H7 (cell line): ENCODE data around the gene URB1. TPM values are rescaled to one million over a fixed set of nuclear protein-coding genes. Genes with fewer than 3 reads are reported as not detected.
"Not testable (repeated sequence)": the region's sequence is repeated elsewhere in the genome, so short reads cannot be mapped to it uniquely, and the experiment has no call there.

Experiments used
- DNase-seq: peaks from one replicate; pipeline ENCODE4 v3.0.0; 2012
- H3K27me3 ChIP-seq: 2 replicates; pipeline ENCODE4 v1.6.0; 2011; ENCODE audit warnings: mild to moderate bottlenecking, low read length; ENCODE audit not compliant: control insufficient read depth, insufficient read depth
- H3K36me3 ChIP-seq: replicated peaks from 2 replicates; pipeline ENCODE4 v1.5.1; 2011; ENCODE audit warnings: low read length; ENCODE audit not compliant: control insufficient read depth, insufficient read depth
- H3K4me3 ChIP-seq: 2 replicates; pipeline ENCODE4 v1.5.1; 2011; ENCODE audit warnings: low read depth, mild to moderate bottlenecking, control low read depth, low read length, moderate library complexity; ENCODE audit not compliant: insufficient read depth
- total RNA-seq: library from RNA; depleted of rRNA; stranded (reverse); fragments of >200 nt; shearing (Covaris generic); gene quantifications from 2 replicates; pipeline ENCODE4 v1.2.3, GENCODE V29; 2014

Gene URB1
- total RNA-seq, 1 experiment from 2014 or later, result 23.3 TPM

DNA sequence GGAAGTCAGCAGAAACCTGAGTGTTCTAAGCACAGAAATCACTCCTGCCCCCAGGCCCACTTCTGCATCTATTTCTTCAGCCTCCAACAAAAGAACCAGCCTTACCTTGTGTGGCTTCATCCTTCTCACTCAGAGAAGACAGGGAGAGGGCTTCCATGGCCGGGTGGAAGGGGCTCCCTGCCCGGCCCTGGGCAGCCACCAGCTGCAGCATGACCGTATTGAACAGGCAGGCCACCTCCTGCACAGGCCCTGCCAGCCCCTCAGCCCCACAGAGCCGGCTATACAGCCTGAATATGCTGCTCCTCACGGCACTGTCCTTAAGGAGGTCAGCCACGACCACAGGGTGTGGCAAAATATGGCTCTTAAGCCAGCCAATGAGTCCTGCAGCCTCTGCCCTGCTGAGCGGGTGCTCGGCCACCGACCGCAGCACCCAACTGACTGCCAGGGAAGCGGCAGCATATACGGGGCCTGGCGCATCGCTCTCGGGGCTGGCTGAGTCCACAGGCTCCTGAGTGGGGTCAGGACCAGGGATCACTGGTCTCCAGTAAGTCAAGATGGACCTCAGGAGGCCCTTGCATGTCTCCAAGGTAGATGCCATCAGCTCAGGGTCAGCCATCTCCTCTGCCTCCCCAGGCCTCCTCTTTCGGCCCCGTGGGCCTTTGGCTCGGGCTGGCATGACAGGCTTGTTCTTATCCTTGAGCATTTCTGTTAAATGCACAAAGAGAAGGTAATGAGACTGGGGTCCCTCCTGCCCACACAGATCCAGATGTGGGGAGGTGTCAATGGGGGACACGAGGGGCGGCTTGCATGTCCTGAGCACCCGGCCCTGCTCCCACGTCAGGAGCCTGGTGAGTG is 76.2 kb downstream of the URB1 start:
- H3K36me3 ChIP-seq, result peaks cover 51% of the 10 kb centered on the region
- H3K27me3 ChIP-seq, result no peaks in the 10 kb centered on the region
- H3K4me3 ChIP-seq, result no peak overlapping the region
- no peak for DNase-seq

- Histone ChIP-seq H3K36me3 (peaks cover 44% of the 10 kb centered on the region), H3K4me3 (no peak overlapping the region), H3K27me3 (no peaks in the 10 kb centered on the region)
- no peak for DNase-seq
Observed at GRCh38 chr21:32315511-32316281, 77.1 kb downstream of the URB1 start.

GRCh38 chr21:32314806-32315205 is 78.0 kb downstream of the URB1 start:
- no peak for DNase-seq
- Histone ChIP-seq H3K36me3 (peaks cover 37% of the 10 kb centered on the region), H3K27me3 (no peaks in the 10 kb centered on the region), H3K4me3 (no peak overlapping the region)

- peaks cover 28% of the 10 kb centered on the region for H3K36me3 ChIP-seq
- H3K27me3 ChIP-seq, result no peaks in the 10 kb centered on the region
- DNase-seq, result no peak
Observed at GRCh38 chr21:32312976-32313375, 79.8 kb downstream of the URB1 start.

DNA sequence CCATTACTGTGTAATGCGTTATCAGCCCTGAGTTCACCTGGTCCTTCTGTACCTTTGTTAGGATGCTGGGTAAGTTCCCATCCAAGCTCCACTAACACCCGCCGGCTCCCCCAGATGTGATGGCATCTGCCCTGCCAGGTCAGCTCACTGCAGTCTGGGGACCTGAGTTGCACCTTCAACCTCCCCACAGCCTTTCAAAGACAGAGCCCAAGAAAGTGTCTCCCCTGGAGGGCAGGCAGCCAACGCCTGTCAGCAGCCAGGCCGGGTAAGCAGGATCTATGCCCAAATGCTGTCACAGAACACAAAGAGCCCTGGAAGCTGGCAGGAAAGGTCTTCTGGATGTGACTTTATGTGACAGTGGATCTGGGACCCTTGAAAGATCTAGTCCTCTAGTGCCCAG is 80.5 kb downstream of the URB1 start:
- Histone ChIP-seq H3K4me3 (no peak overlapping the region), H3K27me3 (no peaks in the 10 kb centered on the region), H3K36me3 (peaks cover 24% of the 10 kb centered on the region)
- DNase-seq, result no peak

More at GRCh38 chr21:32312976-32313375, 79.8 kb downstream of the URB1 start:
- no peak overlapping the region for H3K4me3 ChIP-seq

DNA sequence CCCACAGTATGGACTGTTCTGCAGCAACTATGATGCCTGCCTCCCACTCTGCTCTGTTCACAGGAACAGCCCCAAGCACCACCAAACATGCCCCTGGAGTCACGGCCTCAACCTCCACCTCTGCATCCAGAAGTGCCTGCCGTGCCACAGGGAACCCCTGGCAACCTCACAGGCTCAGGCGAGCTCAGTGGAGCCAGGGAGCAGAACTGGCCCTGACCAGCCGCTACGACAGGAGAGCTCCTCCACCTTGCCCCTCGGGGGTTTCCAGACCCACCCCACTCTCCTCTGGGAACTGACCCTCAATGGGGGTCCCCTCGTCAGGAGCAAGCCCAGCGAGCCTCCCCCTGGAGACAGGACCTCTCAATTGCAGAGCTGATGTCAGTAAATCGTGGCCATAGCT is 81.2 kb downstream of the URB1 start:
- DNase-seq, result no peak
- Histone ChIP-seq H3K36me3 (peaks cover 18% of the 10 kb centered on the region), H3K27me3 (no peaks in the 10 kb centered on the region), H3K4me3 (no peak overlapping the region)

DNA sequence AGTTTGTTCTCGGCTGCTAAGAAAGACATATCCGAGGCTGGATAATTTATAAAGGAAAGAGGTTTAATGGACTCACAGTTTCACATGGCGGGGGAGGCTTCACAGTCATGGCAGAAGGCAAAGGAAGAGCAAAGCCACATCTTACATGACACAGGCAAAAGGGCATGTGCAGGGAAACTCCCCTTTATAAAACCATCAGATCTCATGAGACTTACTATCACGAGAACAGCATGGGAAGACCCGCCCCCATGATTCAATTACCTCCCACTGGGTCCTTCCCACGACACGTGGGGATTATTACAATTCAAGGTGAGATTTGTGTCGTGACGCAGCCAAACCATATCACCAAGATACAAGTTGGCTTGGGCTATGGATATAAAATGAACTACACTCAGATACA is 81.8 kb downstream of the URB1 start:
- H3K4me3 ChIP-seq, DNase-seq: not testable (repeated sequence)

DNA sequence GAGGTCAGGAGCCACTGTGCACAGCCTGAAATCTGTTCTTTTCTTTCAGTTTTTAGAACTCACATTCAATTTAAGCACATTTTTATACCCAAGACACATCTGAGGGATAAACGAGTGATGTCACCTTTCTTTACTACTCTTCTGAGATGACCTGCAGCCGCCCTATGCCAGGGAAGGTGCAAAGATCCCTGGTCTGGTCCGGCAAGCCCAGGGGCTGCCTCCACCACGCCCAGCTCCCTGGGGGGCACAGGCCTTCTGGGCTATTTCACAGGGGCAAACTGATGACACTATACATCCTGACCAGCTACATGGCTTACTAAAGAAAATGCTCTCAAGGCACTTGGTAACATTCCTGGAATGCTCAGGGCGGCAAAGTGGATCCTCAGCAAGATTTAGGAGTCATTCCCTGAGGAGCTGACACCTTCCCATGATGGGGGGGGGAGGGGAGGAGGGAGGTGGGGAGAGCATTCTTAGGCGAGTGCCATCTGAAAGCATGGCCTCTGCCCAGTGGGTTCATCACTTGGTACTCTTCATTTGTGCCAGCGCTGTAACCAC is 82.8 kb downstream of the URB1 start:
- no peaks in the 10 kb centered on the region for H3K27me3 ChIP-seq
- no peak for DNase-seq
- peaks cover 9% of the 10 kb centered on the region for H3K36me3 ChIP-seq
- no peak overlapping the region for H3K4me3 ChIP-seq

More for the DNA sequence above, 81.8 kb downstream of the URB1 start:
- H3K27me3 ChIP-seq, result not testable (repeated sequence)
- H3K36me3 ChIP-seq, result peaks cover 14% of the 10 kb centered on the region

DNA sequence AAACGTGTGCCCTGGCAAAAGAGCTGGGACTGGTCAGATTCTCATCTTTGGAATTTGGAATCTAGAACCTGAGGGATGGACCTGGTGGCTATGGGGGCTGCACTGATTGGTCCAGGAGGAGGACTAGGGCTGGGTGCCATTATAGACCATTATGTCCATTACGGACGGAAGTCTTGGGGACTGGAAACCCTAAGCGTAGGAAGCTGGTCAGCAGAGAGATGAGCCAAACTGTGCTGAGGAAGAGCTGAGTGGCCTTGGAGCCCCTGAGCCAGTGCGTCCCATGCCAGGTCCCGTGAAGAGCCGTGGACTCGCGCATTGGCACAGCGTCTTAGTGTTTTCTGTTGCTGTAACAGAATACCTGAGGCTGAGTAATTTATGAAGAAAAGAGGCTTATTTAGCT is 84.1 kb downstream of the URB1 start:
- Histone ChIP-seq H3K4me3 (no peak overlapping the region), H3K27me3 (no peaks in the 10 kb centered on the region), H3K36me3 (peaks cover 4% of the 10 kb centered on the region)
- no peak for DNase-seq

- no peak overlapping the region for H3K4me3 ChIP-seq
- no peak for DNase-seq
- H3K27me3 ChIP-seq, result no peaks in the 10 kb centered on the region
- H3K36me3 ChIP-seq, result peaks cover 2% of the 10 kb centered on the region; the same call in 1 of the 2 replicates
Observed at GRCh38 chr21:32307706-32308105, 85.1 kb downstream of the URB1 start.

- H3K27me3 ChIP-seq, result no peaks in the 10 kb centered on the region
- H3K36me3 ChIP-seq, result no peaks in the 10 kb centered on the region
- H3K4me3 ChIP-seq, result no peak overlapping the region
- peak; percentile 88 for DNase-seq
Observed at GRCh38 chr21:32306021-32306780, 86.6 kb downstream of the URB1 start.

- Histone ChIP-seq H3K27me3 (no peaks in the 10 kb centered on the region), H3K36me3 (no peaks in the 10 kb centered on the region), H3K4me3 (no peak overlapping the region)
- DNase-seq, result no peak
Observed at GRCh38 chr21:32304998-32305397, 87.8 kb downstream of the URB1 start.

DNA sequence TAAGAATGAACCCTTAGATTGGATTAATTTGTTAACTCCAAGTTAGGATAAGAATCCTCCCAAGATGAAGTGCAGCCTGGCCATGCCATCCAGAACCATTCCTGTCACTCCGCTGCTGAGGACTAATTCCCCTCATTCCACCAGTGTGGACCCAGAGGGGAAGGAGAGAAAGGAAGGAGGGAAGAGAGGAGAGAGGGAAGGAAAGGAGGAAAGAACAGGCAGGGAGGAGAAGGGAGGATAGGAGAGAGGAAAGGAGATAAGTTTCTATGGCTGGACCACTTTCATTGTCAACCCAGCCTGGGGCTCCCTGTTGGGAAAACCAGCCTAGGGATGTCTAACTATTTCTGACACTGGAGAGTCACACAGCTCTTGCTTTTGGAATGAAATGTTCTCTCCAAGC is 89.4 kb downstream of the URB1 start:
- no peaks in the 10 kb centered on the region for H3K27me3 ChIP-seq
- DNase-seq, result no peak
- no peaks in the 10 kb centered on the region for H3K36me3 ChIP-seq
- H3K4me3 ChIP-seq, result no peak overlapping the region

GRCh38 chr21:32302560-32302959 is 90.3 kb downstream of the URB1 start:
- H3K36me3 ChIP-seq, result no peaks in the 10 kb centered on the region
- H3K27me3 ChIP-seq, result no peaks in the 10 kb centered on the region
- no peak for DNase-seq
- no peak overlapping the region for H3K4me3 ChIP-seq
